Measurements from ENCODE around the gene CCL20. TPM values are rescaled to one million over a fixed set of nuclear protein-coding genes. Genes with fewer than 3 reads are reported as not detected.

Gene CCL20
- total RNA-seq, 1 experiment from 2014 or later, result 3.8 TPM

GRCh38 chr2:227802882-227803281 is 10.8 kb upstream of the CCL20 start:
- DNase-seq (ENCODE audit: low read depth), result no peak

GRCh38 chr2:227804975-227805374 is 8.7 kb upstream of the CCL20 start:
- DNase-seq (ENCODE audit: low read depth), result peak; percentile 65

DNA sequence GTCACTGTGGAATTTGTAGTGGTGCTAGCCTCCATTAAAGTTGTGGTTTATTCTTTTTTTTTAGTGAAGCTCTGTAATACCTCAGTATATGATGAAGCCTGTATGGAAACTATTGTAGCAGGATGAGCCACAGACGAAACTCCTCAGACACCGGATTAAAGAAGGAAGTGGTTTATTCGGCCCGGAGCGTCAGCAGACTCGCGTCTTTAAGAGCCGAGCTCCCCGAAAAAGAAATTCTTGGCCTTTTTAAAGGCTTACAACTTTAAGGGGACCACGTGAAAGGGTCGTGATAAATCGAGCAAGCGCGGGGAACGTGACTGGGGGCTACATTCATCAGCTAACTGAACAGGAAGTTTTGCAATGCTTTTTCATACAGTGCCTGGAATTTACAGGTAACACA is 8.1 kb upstream of the CCL20 start:
- peak; percentile 61 for DNase-seq (ENCODE audit: low read depth)

DNA sequence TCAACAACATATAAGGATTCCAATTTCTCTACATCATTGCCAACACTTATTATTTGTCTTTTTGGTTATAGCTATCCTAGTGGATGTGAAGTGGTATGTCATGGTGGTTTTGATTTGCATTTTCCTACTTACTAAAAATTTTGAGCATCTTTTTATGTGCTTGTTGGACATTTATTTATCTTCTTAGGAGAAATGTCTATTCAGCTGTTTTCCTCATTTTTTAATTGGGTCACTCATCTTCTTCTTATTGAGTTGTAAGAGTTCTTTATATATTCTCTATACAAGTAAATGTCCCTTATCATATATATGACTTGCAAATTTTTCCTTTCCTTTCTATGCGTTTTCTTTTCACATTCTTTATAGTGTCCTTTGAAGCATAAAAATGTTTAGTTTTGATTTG is 4.7 kb upstream of the CCL20 start:
- no peak for DNase-seq (ENCODE audit: low read depth)

- DNase-seq (ENCODE audit: low read depth), result no peak
Measured at GRCh38 chr2:227812001-227812400, 1.6 kb upstream of the CCL20 start.

DNA sequence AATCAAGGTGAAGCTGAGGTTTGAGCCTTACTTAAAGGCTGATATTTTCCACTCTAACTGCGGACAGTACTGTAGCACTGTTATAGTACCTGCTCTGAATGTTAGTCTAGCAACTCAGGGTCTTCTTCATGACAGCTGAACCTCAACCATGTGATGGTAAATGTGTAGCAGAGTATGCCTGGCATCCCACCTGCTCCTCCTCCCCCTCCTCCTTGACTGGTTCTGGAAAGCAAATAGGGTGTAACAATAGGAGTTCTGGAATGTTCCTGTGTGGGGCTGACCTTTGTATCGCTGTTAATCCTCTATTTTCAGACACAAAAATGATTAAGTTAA is 447 bp upstream of the CCL20 start:
- DNase-seq (ENCODE audit: low read depth), result no peak

- no peak for DNase-seq (ENCODE audit: low read depth)
Measured at GRCh38 chr2:227815066-227815465, 1.4 kb downstream of the CCL20 start.

DNA sequence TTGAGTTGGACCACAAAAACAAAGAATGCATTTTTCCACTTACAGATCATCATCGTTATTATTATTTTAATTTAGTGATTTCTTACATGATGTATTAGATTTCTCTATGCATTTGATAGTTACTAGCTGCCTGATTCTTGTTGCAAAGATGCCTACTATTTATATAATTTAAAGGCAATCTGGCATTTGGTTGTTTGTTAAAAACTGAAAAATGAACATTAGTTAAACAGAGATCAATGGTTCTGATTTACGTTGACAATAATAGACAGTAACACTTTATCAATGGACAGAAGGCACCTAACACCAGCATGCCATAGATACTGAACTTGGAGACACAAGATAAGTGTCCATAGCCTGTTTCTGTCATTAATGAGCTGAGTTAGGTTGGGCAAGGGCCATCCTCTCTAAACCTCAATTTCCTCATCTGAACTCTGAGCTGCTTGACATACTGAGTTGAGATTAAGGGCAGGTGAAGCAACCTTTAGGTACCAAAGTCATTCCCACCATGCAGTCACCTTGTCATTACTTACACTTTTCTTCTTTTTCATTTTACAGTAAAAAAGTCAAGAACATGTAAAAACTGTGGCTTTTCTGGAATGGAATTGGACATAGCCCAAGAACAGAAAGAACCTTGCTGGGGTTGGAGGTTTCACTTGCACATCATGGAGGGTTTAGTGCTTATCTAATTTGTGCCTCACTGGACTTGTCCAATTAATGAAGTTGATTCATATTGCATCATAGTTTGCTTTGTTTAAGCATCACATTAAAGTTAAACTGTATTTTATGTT is 3.1 kb downstream of the CCL20 start:
- no peak for DNase-seq (ENCODE audit: low read depth)

DNA sequence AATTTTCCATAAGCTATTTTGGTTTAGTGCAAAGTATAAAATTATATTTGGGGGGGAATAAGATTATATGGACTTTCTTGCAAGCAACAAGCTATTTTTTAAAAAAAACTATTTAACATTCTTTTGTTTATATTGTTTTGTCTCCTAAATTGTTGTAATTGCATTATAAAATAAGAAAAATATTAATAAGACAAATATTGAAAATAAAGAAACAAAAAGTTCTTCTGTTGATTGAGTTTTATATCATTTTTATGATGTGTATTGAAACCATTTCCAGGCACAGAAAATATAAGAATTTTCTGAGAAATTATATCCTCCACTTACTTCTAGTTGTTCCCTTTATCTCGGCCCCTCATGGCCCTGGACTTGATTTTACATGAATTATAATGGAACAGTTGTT is 3.7 kb downstream of the CCL20 start:
- no peak for DNase-seq (ENCODE audit: low read depth)

GRCh38 chr2:227817850-227818674 is 4.4 kb downstream of the CCL20 start:
- peak; percentile 99 for DNase-seq (ENCODE audit: low read depth)

GRCh38 chr2:227818675-227819397 is 5.2 kb downstream of the CCL20 start:
- peak; percentile 71 for DNase-seq (ENCODE audit: low read depth)

GRCh38 chr2:227819398-227819697 is 5.7 kb downstream of the CCL20 start:
- no peak for DNase-seq (ENCODE audit: low read depth)

DNA sequence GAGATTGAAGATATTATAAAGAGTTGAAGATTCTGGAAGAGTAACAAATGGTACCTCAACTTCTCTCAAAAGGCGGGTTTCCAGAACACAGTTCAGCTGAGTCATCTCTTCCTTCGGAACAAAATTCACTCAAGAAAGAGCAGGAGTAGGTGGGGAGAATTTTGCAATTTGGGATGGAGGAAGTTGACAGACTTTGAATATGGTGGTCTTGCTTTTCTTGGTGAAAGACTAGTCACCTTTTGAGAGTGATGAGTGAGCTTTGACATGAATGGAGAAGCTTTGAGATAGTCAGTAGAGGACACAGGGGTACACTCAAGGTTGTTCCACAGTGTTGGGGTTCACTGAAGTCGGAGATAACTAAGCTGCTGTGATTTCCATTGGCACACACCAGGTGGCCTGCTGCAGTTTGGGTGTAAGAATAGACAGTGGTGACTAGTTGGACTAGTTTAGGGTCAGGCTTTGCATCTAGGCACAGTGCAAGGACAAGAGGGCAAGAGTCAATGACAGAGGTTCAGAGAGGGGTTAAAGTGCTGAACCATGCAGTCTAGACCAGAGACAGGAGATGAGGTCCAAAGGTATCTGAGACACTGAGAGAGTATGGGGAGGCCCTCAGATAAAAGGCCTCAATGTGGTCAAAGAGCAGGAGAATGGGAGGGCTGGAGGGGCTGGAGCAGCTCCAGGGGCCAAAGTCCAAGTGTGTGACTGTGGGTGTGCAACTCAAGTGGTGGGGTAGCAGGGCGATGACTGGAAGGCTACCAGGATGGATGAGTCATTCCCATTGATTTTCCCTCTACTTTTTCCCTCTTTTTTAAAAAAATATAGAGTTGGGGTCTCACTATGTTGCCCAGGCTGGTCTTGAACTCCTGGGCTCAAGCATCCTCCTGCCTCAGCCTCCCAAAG is 7.7 kb downstream of the CCL20 start:
- DNase-seq (ENCODE audit: low read depth), result peak; percentile 29

GRCh38 chr2:227822416-227823003 is 8.9 kb downstream of the CCL20 start:
- DNase-seq (ENCODE audit: low read depth), result peak; percentile 50

- DNase-seq (ENCODE audit: low read depth), result no peak
Measured at GRCh38 chr2:227823922-227824321, 10.3 kb downstream of the CCL20 start.

DNA sequence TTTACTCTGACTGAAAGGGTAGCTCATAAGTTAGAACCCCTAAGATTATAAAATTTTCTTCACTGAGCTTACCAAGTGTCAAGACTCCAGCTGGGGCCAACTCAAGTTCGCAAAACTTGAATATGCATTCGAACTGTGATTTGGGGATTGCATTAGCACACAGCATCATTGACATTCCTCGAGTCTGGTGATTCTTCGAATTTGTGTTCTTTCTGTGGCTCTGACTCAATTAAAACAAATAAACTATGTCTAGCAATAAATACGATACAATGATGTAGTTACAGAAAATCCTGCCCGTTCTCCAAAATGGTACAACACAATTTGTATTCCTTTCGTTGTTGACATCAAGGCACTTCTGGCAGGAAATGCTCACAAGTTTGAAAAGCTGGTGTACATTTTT is 11.1 kb downstream of the CCL20 start:
- no peak for DNase-seq (ENCODE audit: low read depth)

- DNase-seq (ENCODE audit: low read depth), result no peak
Measured at GRCh38 chr2:227826019-227826521, 12.4 kb downstream of the CCL20 start.

GRCh38 chr2:227826563-227826962 is 12.9 kb downstream of the CCL20 start:
- DNase-seq (ENCODE audit: low read depth), result no peak

DNA sequence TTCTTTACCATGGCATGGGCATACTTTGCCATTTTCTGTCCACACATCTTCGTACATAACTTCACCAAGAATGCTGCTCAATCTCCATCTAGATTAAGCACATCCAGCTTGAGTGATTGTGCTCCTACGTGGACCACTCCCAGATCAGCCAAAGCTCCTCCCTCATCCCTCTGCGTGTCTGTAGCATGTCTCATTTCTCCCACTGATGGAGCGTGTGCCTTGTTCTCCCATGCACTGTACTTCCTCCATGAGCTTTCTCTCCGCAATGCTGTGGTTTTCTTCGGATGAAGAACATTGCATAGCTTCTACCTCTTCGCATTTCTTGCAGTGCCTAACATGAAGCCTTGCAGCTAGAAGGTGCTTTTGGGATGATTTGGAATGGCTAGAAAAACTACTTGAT is 13.5 kb downstream of the CCL20 start:
- DNase-seq (ENCODE audit: low read depth), result no peak

DNA sequence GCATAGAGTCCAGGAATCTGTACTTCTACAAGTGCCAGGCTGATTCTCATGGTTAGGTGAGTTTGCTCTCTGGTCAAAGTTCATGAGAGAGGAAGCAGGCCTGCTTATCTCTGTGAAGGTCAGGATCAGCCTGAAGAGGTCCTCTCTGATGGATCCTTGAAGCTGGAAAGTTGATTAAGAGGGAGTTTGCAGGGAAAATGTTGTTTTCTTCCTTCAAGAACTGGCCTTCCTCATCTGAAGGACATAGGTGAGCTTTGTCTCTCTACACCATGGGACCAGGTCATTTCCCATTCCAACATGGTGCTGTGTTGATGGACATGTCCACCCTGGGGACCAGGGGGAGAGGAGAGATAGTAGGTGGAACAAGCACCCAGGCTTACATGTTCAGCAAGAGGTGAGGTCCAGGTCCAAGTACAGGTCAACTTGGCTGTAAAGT is 14.9 kb downstream of the CCL20 start:
- DNase-seq (ENCODE audit: low read depth), result no peak

- DNase-seq (ENCODE audit: low read depth), result no peak
Measured at GRCh38 chr2:227829337-227829736, 15.7 kb downstream of the CCL20 start.
